RKO (cell line): Measurements from ENCODE around the gene OXNAD1.

ENCODE experiments used
- DNase-seq: peaks from one replicate; pipeline ENCODE4 v3.0.0-alpha.2; 2016; ENCODE audit warnings: low spot score

OXNAD1 gene

GRCh38 chr3:16329036-16329825, 64.2 kb downstream of the OXNAD1 start:
- DNase-seq, result no peak

- DNase-seq, result no peak
Measured at GRCh38 chr3:16329826-16330129, 64.8 kb downstream of the OXNAD1 start.

- DNase-seq, result no peak
Measured at GRCh38 chr3:16330351-16330750, 65.3 kb downstream of the OXNAD1 start.

GRCh38 chr3:16331319-16331883, 66.4 kb downstream of the OXNAD1 start:
- DNase-seq, result no peak

- DNase-seq, result no peak
Measured at GRCh38 chr3:16332904-16333426, 68.0 kb downstream of the OXNAD1 start.

GRCh38 chr3:16334909-16335308, 69.9 kb downstream of the OXNAD1 start:
- DNase-seq, result no peak

GRCh38 chr3:16335333-16335732, 70.3 kb downstream of the OXNAD1 start:
- no peak for DNase-seq

GRCh38 chr3:16335772-16336645, 71.0 kb downstream of the OXNAD1 start:
- no peak for DNase-seq

GRCh38 chr3:16336825-16337224, 71.8 kb downstream of the OXNAD1 start:
- DNase-seq, result no peak

GRCh38 chr3:16337856-16338540, 73.0 kb downstream of the OXNAD1 start:
- no peak for DNase-seq

- peak; percentile 52 for DNase-seq
Measured at GRCh38 chr3:16338999-16339398, 74.0 kb downstream of the OXNAD1 start.

- no peak for DNase-seq
Measured at GRCh38 chr3:16343101-16343500, 78.1 kb downstream of the OXNAD1 start.

GRCh38 chr3:16346413-16347081, 81.5 kb downstream of the OXNAD1 start:
- no peak for DNase-seq

- no peak for DNase-seq
Measured at GRCh38 chr3:16347548-16347947, 82.5 kb downstream of the OXNAD1 start.

GRCh38 chr3:16349986-16350596, 85.1 kb downstream of the OXNAD1 start:
- DNase-seq, result no peak

GRCh38 chr3:16350597-16351318, 85.7 kb downstream of the OXNAD1 start:
- no peak for DNase-seq

- DNase-seq, result no peak
Measured at GRCh38 chr3:16352428-16352827, 87.4 kb downstream of the OXNAD1 start.

- DNase-seq, result no peak
Measured at GRCh38 chr3:16354291-16354690, 89.3 kb downstream of the OXNAD1 start.
